ENCODE measurements around the gene TOPBP1.

Gene TOPBP1

GRCh38 chr3:133606902-133607301 is 54.8 kb downstream of the TOPBP1 start:
- Histone ChIP-seq H3K9me2 (replicated peaks; ENCODE audit: insufficient read depth, low read length) (no peaks in the 10 kb centered on the region), H3K4me3 (ENCODE audit: low read length) (no peak overlapping the region), H3K27ac (ENCODE audit: low read length) (no peak overlapping the region), H3K36me3 (replicated peaks; ENCODE audit: insufficient read depth, low read length) (peaks cover 5% of the 10 kb centered on the region; the same call in 1 of the 2 replicates), H3K4me2 (ENCODE audit: low read depth, low read length) (no peak overlapping the region), H3K79me2 (ENCODE audit: low read length) (no peaks in the 10 kb centered on the region), H4K20me1 (ENCODE audit: insufficient read depth, low read length) (no peaks in the 10 kb centered on the region), H3K27me3 (replicated peaks; ENCODE audit: insufficient read depth, low read length) (no peaks in the 10 kb centered on the region), H3K4me1 (ENCODE audit: low read length) (no peaks in the 10 kb centered on the region), H2AFZ (ENCODE audit: low read length) (no peak overlapping the region), H3K9me3 (replicated peaks; ENCODE audit: insufficient read depth, low read length) (no peaks in the 10 kb centered on the region), H3F3A (ENCODE audit: insufficient read depth, low read length) (no peaks in the 10 kb centered on the region), H3K9ac (ENCODE audit: low read length) (no peak overlapping the region)
- TF ChIP-seq EZH2 (optimal IDR thresholded peaks at IDR 0.05; ENCODE audit: low read depth, low read length): no peak
- TF ChIP-seq, protein P1, sequence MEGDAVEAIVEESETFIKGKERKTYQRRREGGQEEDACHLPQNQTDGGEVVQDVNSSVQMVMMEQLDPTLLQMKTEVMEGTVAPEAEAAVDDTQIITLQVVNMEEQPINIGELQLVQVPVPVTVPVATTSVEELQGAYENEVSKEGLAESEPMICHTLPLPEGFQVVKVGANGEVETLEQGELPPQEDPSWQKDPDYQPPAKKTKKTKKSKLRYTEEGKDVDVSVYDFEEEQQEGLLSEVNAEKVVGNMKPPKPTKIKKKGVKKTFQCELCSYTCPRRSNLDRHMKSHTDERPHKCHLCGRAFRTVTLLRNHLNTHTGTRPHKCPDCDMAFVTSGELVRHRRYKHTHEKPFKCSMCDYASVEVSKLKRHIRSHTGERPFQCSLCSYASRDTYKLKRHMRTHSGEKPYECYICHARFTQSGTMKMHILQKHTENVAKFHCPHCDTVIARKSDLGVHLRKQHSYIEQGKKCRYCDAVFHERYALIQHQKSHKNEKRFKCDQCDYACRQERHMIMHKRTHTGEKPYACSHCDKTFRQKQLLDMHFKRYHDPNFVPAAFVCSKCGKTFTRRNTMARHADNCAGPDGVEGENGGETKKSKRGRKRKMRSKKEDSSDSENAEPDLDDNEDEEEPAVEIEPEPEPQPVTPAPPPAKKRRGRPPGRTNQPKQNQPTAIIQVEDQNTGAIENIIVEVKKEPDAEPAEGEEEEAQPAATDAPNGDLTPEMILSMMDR (IDR thresholded peaks at IDR 0.05; ENCODE audit: low read length): no peak
- no peak for TF ChIP-seq EZH2phosphoT487 (IDR thresholded peaks at IDR 0.05; ENCODE audit: low read length)
- no peak for DNase-seq

DNA sequence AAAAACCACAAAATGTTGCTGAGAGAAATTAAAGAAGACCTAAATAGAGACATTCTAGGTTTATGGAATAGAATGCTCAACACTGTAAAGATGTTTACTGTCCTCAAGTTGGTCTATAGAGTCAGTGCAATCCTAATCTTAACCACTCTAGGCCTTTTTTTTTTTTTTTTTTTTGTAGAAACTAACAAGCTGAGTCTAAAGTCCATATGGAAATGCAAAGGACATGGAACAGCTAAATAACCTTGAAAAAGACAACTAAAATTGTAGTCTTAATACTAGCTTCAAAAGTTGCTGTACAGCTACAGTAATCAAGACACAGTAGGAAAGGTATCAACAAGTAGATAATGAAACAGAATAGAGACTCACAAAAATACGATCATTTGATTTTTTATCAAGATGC is 55.4 kb downstream of the TOPBP1 start:
- Histone ChIP-seq H3F3A (ENCODE audit: insufficient read depth, low read length) (no peaks in the 10 kb centered on the region), H4K20me1 (ENCODE audit: insufficient read depth, low read length) (no peaks in the 10 kb centered on the region), H3K27ac (ENCODE audit: low read length) (no peak overlapping the region), H3K79me2 (ENCODE audit: low read length) (no peaks in the 10 kb centered on the region), H2AFZ (ENCODE audit: low read length) (no peak overlapping the region), H3K9me3 (replicated peaks; ENCODE audit: insufficient read depth, low read length) (no peaks in the 10 kb centered on the region), H3K4me1 (ENCODE audit: low read length) (no peaks in the 10 kb centered on the region), H3K36me3 (replicated peaks; ENCODE audit: insufficient read depth, low read length) (peaks cover 5% of the 10 kb centered on the region; the same call in 1 of the 2 replicates), H3K9ac (ENCODE audit: low read length) (no peak overlapping the region), H3K27me3 (replicated peaks; ENCODE audit: insufficient read depth, low read length) (no peaks in the 10 kb centered on the region), H3K9me2 (replicated peaks; ENCODE audit: insufficient read depth, low read length) (no peaks in the 10 kb centered on the region), H3K4me3 (ENCODE audit: low read length) (no peak overlapping the region), H3K4me2 (ENCODE audit: low read depth, low read length) (no peak overlapping the region)
- DNase-seq: no peak
- TF ChIP-seq EZH2phosphoT487 (IDR thresholded peaks at IDR 0.05; ENCODE audit: low read length): no peak
- TF ChIP-seq, protein P1 (IDR thresholded peaks at IDR 0.05; ENCODE audit: low read length): no peak
- TF ChIP-seq EZH2 (optimal IDR thresholded peaks at IDR 0.05; ENCODE audit: low read depth, low read length): no peak

DNA sequence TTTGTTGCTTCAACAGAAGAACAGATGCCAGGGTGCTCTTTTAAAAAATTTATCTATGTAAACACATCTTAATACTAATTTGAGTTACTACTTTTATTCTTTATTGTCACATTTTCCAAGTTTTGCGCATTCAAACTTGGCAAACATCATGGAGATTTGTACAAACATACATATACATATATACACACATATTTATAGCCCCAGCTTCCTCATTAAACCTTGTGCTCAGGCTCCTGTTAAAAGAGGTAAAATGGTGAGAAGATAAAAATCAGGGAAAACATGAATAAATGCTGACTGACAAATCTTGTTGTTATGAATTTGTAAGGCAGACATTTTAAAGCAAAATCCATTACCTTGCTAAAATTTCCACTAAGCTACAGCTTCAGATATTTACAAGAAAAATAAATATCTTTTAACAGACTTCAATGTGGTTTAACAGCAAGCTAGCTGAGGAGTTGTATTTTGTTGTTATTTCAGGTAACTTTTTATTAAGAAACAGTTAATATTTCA is 61.1 kb downstream of the TOPBP1 start:
- Histone ChIP-seq H3K9ac (ENCODE audit: low read length) (no peak overlapping the region), H3K4me3 (ENCODE audit: low read length) (no peak overlapping the region), H3F3A (ENCODE audit: insufficient read depth, low read length) (peaks cover 4% of the 10 kb centered on the region), H3K9me2 (replicated peaks; ENCODE audit: insufficient read depth, low read length) (no peaks in the 10 kb centered on the region), H3K36me3 (replicated peaks; ENCODE audit: insufficient read depth, low read length) (peaks cover 5% of the 10 kb centered on the region; the same call in 1 of the 2 replicates), H3K27ac (ENCODE audit: low read length) (no peak overlapping the region), H3K4me2 (ENCODE audit: low read depth, low read length) (no peak overlapping the region), H3K79me2 (ENCODE audit: low read length) (no peaks in the 10 kb centered on the region), H2AFZ (ENCODE audit: low read length) (no peak overlapping the region), H3K9me3 (replicated peaks; ENCODE audit: insufficient read depth, low read length) (no peaks in the 10 kb centered on the region), H3K4me1 (ENCODE audit: low read length) (no peaks in the 10 kb centered on the region), H3K27me3 (replicated peaks; ENCODE audit: insufficient read depth, low read length) (no peaks in the 10 kb centered on the region), H4K20me1 (ENCODE audit: insufficient read depth, low read length) (no peaks in the 10 kb centered on the region)
- no peak for TF ChIP-seq EZH2phosphoT487 (IDR thresholded peaks at IDR 0.05; ENCODE audit: low read length)
- TF ChIP-seq, protein P1 (IDR thresholded peaks at IDR 0.05; ENCODE audit: low read length): no peak
- no peak for TF ChIP-seq EZH2 (optimal IDR thresholded peaks at IDR 0.05; ENCODE audit: low read depth, low read length)
- no peak for DNase-seq

Data from MM.1S (cell line).